Liver (tissue), 9 donors: ENCODE measurements around the gene ZBTB12. TPM values are rescaled to one million over a fixed set of nuclear protein-coding genes. Genes with fewer than 3 reads are reported as not detected.

Source experiments
- DNase-seq: peaks from one replicate; pipeline ENCODE4 v3.0.0-alpha.2; 2017; ENCODE audit warnings: low spot score
- H3K27ac ChIP-seq, 2 donors: one replicate each; pipeline ENCODE4 v1.7.0; 2013; ENCODE audit warnings: inconsistent platforms in 2 of 2, low read length in 2 of 2, control low read depth in 1 of 2, low read depth in 1 of 2, mild to moderate bottlenecking in 1 of 2
- H3K27me3 ChIP-seq, 4 donors: one replicate each; pipeline versions ENCODE4 v1.6.1 to v1.7.0; 2013; ENCODE audit warnings: low read length in 3 of 4, inconsistent platforms in 1 of 4, mild to moderate bottlenecking in 1 of 4, moderate library complexity in 1 of 4; ENCODE audit not compliant: control insufficient read depth in 4 of 4, insufficient read depth in 4 of 4
- H3K36me3 ChIP-seq, 4 donors: one replicate each; pipeline versions ENCODE4 v1.6.1 to v1.7.0; 2013; ENCODE audit warnings: low read length in 3 of 4, mild to moderate bottlenecking in 3 of 4, low read depth in 1 of 4, moderate library complexity in 1 of 4; ENCODE audit not compliant: control insufficient read depth in 4 of 4, insufficient read depth in 3 of 4
- H3K4me1 ChIP-seq, 4 donors: one replicate each; pipeline versions ENCODE4 v1.6.1 to v1.7.0; 2013; ENCODE audit warnings: low read length in 3 of 4, mild to moderate bottlenecking in 3 of 4, moderate library complexity in 1 of 4; ENCODE audit not compliant: control insufficient read depth in 4 of 4, insufficient read depth in 4 of 4
- H3K4me3 ChIP-seq, 3 donors: one replicate each; pipeline versions ENCODE4 v1.6.1 to v1.7.0; 2013; ENCODE audit warnings: low read length in 3 of 3, control low read depth in 1 of 3, low read depth in 1 of 3, mild to moderate bottlenecking in 1 of 3
- H3K9ac ChIP-seq, 2 donors: one replicate each; pipeline ENCODE4 v1.7.0; 2013; ENCODE audit warnings: low read length in 2 of 2, mild to moderate bottlenecking in 2 of 2, moderate library complexity in 2 of 2, control low read depth in 1 of 2, low read depth in 1 of 2
- H3K9me3 ChIP-seq, 4 donors: one replicate each; pipeline versions ENCODE4 v1.6.1 to v1.7.0; 2013; ENCODE audit warnings: low read length in 3 of 4; ENCODE audit not compliant: control insufficient read depth in 4 of 4
- CTCF ChIP-seq: fragments of 150-350 bp; IDR thresholded peaks from 2 replicates; pipeline ENCODE4 v1.5.1; 2017; ENCODE audit warnings: improper control_type of control experiment, low read depth, low read length; ENCODE audit not compliant: missing input control
- HNF4A ChIP-seq, 2 donors: conservative IDR thresholded peaks; 2 replicates each; pipeline ENCODE4 v1.6.1; 2016; ENCODE audit warnings: antibody characterized with exemption in 2 of 2, mild to moderate bottlenecking in 2 of 2
- HNF4G ChIP-seq: IDR thresholded peaks from 2 replicates; pipeline ENCODE4 v1.6.1; 2016; ENCODE audit warnings: antibody characterized with exemption
- RAD21 ChIP-seq, 2 donors: IDR thresholded peaks; 2 replicates each; pipeline ENCODE4 v1.6.1; 2016; ENCODE audit warnings: antibody characterized with exemption in 2 of 2, mild to moderate bottlenecking in 2 of 2
- RXRA ChIP-seq, 2 donors: IDR thresholded peaks; 2 replicates each; pipeline ENCODE4 v1.6.1; 2017 to 2018; ENCODE audit warnings: antibody characterized with exemption in 2 of 2, mild to moderate bottlenecking in 1 of 2
- YY1 ChIP-seq: IDR thresholded peaks from 2 replicates; pipeline ENCODE4 v1.6.1; 2016; ENCODE audit warnings: antibody characterized with exemption, mild to moderate bottlenecking
- ZBTB33 ChIP-seq: IDR thresholded peaks from 2 replicates; pipeline ENCODE4 v1.6.1; 2016; ENCODE audit warnings: antibody characterized with exemption
- WGBS: extraction: QIAGEN DNeasy Blood & Tissue Kit; methylation state at CpG from one replicate; pipeline ENCODE4 v1.1.7; 2013; 5-methylcytosine and 5-hydroxymethylcytosine counted together
- polyA plus RNA-seq, 2 donors: library from polyadenylated mRNA; stranded (reverse) in 1 of 2; unstranded in 1 of 2; fragments of 200-250 nt in 1 of 2; fragments of >200 nt in 1 of 2; fragmentation: Nextera tagmentation in 1 of 2; extraction: Ambion mirVana in 1 of 2; gene quantifications; one replicate each; pipeline versions ENCODE4 v1.2.1 to v1.2.3, GENCODE V29; 2013 to 2015
- total RNA-seq, 2 donors: library from RNA; depleted of rRNA; stranded (reverse); fragments of >200 nt; gene quantifications; one replicate each; pipeline ENCODE4 v1.2.3, GENCODE V29; 2014
- TF ChIP-seq, protein P1 (sequence below): IDR thresholded peaks from 2 replicates; pipeline ENCODE4 v1.6.1; 2016; ENCODE audit warnings: antibody characterized with exemption
- donor health status: healthy.
- donor health status: healthy.
- donor health status: healthy.
- donor health status: healthy.
- donor health status: healthy.

The ZBTB12 gene
- total and polyA plus RNA-seq, 4 donors: 0.25 to 2.3 (median 0.83) TPM; not detected in 1

DNA sequence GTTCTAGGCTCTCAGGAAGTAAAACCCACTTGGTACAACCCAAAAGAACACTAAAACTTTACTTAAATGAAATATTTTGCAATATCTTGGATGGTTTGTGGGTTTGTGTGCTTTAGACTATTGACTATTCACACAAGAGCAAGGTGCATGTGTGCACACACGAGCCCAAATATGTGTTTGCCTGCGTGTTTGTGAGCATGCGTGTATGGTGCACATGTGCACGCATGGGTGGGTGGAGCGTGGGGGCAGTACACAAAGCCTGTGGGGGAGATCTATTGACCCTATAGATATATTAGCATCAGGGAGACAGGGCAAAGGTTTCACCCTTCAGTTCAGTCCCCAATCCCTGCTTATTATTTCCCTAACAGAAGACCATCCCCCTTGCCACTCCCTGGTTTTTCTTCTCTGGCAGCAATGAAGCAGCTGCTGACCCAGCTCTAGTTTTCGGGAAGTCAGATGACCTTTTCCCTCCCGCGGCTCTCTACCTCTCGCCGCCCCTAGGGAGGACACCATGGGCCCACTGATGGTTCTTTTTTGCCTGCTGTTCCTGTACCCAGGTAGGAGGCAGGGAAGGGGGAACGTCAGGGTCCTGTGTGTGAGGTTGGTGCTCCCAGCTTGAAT, 25.5 kb upstream of the ZBTB12 start, which contains the start of gene C2 (continued):
- TF ChIP-seq CTCF (no peak), RAD21 (IDR thresholded peaks at IDR 0.05) (peak in 1 of 2 donors; percentile 30)
- TF ChIP-seq, protein P1, sequence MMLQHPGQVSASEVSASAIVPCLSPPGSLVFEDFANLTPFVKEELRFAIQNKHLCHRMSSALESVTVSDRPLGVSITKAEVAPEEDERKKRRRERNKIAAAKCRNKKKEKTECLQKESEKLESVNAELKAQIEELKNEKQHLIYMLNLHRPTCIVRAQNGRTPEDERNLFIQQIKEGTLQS: peak; percentile 56

GRCh38 chr6:31922942-31923341, 21.1 kb upstream of the ZBTB12 start:
- no peaks in the 10 kb centered on the region for H3K27me3 ChIP-seq

More at GRCh38 chr6:31922942-31923341, 21.1 kb upstream of the ZBTB12 start:
- peaks cover 0 to 11% (median 5%) of the 10 kb centered on the region in 4 donors for H3K4me1 ChIP-seq
- no peak for DNase-seq
- no peak for TF ChIP-seq ZBTB33
- TF ChIP-seq HNF4A (conservative IDR thresholded peaks at IDR 0.05): peak; percentile 22 to 35
- TF ChIP-seq HNF4G: no peak
- TF ChIP-seq RXRA (IDR thresholded peaks at IDR 0.05): peak in 1 of 2 donors; percentile 34
- peak; percentile 72 for TF ChIP-seq RAD21 (IDR thresholded peaks at IDR 0.05)
- TF ChIP-seq YY1: no peak
- peak; percentile 33 for TF ChIP-seq CTCF
- no peaks in the 10 kb centered on the region for H3K9me3 ChIP-seq
- no peak overlapping the region for H3K27ac ChIP-seq
- H3K9ac ChIP-seq: no peak overlapping the region
- 9% methylated on average over 5 of the region's 5 CpGs for WGBS
- no peak overlapping the region for H3K4me3 ChIP-seq
- H3K36me3 ChIP-seq: no peaks in the 10 kb centered on the region
